Hematopoietic multipotent progenitor cell treated with erythropoietin and hydrocortisone succinate and interleukin-3 and kit ligand, for 8 days (in vitro differentiated cells): ENCODE results near the gene ZFP28.

Source experiments
- DNase-seq: peaks from one replicate; pipeline ENCODE4 v3.0.0-alpha.2; 2015

Gene ZFP28

DNA sequence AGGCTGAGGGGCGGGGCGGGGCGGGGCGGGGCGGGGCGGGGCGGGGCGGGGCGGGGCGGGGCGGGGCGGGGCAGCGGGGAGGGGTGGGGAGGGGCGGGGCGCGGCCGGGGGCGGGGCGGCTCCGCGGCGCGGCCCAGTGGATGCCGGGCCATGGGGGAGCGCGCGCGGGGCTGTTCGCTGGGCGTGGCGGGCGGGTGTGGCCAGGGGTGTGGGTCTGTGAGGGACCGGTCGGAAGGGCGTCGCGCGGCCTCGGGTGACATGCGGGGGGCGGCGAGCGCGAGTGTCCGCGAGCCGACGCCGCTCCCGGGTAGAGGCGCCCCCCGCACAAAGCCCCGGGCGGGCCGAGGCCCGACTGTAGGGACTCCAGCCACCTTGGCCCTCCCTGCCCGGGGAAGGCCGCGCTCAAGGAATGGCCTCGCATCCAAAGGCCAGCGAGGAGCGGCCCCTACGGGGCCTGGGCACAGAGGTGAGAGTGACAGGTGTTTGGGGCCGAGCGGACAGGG is at the start of gene ZFP28:
Gene ZFP28, plus strand, starts transcription at position 188 of the 503 bp plus-strand sequence. Its CDS starts 71 bp downstream, at position 259.
- no peak for DNase-seq

- no peak for DNase-seq
Observed at GRCh38 chr19:56491399-56491798, 47.3 kb upstream of the ZFP28 start.

- DNase-seq = no peak
Observed at GRCh38 chr19:56504581-56504980, 34.2 kb upstream of the ZFP28 start.

GRCh38 chr19:56507446-56508289 is 31.1 kb upstream of the ZFP28 start, which contains the start of gene ZNF471:
Gene ZNF471 (plus strand): TSS chr19:56507855. CDS start chr19:56511572, 3,717 bp downstream.
- peak; percentile 91 for DNase-seq

DNA sequence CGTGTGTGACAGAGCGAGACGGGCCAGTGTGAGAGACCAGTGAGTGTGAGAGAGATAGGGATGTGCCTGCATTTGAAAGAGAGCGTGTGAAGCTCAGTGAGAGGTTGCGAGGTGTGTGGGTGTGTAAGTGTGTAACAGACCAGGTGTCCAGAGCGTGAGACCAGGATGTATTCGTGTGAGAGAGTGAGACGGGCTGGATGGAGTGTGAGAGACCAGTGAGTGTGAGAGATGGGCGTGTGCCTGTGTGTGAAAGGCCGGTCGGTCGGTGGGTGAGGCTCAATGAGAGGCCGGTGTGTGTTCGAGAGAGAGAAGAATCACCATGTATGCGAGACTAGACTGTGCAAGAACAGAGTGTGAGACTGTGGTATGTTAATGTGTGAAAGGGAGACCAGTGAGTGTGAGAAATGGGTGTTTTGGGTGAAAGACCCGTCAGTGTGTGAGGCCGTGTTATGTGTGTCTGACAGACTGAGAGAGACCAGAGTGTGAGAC is 30.4 kb upstream of the ZFP28 start:
- DNase-seq = no peak

GRCh38 chr19:56525214-56525860 is 13.4 kb upstream of the ZFP28 start:
- no peak for DNase-seq

- no peak for DNase-seq
Observed at GRCh38 chr19:56537442-56537841, 1.3 kb upstream of the ZFP28 start.

DNA sequence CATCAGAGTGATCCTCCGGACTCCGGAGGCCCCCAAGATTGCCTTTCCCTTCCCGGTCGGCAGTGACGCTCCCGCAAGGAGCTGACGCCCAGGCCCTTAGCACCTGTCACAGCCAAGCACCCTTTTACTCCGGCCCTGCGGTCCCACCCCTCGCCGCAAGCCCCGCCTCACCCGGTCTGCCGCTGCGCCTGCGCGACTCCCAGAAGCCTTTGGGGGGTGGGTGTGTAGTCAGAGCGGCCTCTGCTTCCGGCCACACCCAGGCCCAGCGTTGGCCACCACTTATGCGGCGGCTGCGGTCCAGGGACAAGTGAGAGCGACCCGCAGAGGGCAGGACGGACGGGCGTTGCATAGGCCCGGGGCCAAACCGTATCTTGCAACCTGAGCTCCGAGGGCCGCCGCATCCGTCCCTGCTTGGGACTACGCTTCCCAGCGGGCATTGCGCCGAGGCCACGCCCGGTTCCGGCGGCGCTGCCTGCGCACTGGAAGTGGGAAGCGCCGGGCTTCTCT is 441 bp upstream of the ZFP28 start:
- DNase-seq = peak; percentile 69

DNA sequence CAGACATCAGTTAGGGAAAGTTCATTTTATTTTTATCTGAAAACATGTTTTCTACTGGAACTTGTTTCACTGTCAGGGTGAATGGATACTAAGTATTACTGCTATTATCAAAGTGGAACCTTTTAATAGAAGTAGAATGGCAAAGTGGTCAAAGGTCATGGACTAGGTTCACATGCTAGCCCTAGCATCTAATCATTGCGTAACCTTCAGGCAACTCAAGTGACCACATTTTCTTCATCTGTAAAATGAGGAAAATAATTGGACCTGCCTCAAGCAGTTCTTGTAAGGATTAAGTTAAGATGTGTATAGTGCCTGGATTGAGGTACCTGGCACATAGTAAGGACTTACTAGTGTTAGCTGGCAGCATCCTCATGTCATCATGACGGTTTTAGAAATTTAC is 5.0 kb downstream of the ZFP28 start:
- no peak for DNase-seq

GRCh38 chr19:56547535-56547934 is 8.8 kb downstream of the ZFP28 start:
- DNase-seq = no peak

DNA sequence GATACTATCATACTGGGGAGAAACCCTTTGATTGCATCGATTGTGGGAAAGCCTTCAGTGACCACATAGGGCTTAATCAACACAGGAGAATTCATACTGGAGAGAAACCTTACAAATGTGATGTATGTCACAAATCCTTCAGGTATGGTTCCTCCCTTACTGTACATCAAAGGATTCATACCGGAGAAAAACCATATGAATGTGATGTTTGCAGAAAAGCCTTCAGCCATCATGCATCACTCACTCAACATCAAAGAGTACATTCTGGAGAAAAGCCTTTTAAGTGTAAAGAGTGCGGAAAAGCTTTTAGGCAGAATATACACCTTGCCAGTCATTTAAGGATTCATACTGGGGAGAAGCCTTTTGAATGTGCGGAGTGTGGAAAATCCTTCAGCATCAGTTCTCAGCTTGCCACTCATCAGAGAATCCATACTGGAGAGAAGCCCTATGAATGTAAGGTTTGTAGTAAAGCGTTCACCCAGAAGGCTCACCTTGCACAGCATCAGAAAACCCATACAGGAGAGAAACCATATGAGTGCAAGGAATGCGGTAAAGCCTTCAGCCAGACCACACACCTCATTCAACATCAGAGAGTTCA is 15.6 kb downstream of the ZFP28 start:
- no peak for DNase-seq

DNA sequence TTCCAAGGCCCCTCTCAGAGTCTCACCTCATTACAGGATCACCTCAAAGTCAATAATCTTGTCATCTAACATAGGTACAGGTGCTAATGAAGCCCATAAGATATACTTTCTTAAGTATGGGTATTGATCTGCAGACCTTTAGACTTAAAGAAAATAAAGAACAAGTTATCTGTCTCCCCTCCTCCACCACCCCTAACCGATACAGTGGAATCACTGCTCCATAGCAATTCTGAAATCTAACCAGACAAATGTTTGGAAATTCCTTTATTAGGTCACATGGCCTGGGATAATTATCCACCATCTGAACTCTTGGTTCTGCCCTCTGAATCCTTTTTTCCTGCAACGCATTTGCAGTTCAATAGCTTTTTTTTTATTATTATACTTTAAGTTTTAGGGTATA is 24.0 kb downstream of the ZFP28 start:
- DNase-seq = no peak

- DNase-seq = peak; percentile 46
Observed at GRCh38 chr19:56566904-56567273, 28.1 kb downstream of the ZFP28 start.

DNA sequence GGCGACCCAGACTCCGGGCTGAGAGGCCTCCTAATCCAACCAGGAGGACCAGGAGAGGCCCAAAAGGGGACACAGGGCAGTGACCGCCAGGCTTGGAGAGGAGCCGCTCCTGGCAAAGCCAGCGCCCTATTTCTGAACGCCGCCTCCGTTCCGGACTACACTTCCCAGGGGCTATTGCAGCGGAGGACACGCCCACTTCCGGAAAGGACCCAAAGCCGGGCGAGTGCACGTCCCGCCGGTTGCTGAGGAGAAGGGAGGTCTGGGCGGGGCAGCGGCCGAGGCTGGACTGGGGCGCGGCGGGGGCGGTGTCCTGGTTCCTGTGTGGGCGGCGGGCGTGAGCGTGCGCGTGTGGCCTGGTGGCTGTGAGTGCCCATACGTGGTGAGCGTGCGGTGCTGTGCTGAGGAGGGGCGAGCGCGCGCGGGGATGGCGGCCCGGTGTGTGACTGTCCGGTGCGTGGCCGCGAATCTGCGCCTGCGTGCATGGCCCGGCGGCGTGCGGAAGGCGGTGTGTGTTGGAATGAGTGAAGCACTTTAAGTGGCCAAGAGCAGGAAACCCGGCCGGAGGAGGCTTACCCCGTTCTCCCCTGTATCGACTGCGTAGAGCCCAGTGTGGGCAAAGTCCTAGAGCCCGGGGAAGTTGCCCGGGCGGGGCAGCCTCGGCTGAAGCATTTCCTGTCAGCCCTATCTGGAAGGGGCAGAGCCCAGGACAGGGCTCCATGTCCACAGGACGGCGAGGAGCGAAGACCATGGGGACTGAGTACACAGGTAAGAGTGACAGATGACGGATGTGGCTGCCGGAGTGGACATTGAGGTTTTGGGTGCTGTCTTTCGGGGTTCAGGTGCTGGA is 28.7 kb downstream of the ZFP28 start, which contains the start of gene ZNF470:
Gene ZNF470, plus strand, starts transcription at position 195 of the 847 bp plus-strand sequence. CDS start 2,844 bp downstream, outside the sequence.
- peak; percentile 94 for DNase-seq

- no peak for DNase-seq
Observed at GRCh38 chr19:56572589-56572988, 33.8 kb downstream of the ZFP28 start.

- no peak for DNase-seq
Observed at GRCh38 chr19:56573914-56574313, 35.2 kb downstream of the ZFP28 start.

- DNase-seq = no peak
Observed at GRCh38 chr19:56577719-56578602, 39.2 kb downstream of the ZFP28 start.

- no peak for DNase-seq
Observed at GRCh38 chr19:56594446-56594782, 55.7 kb downstream of the ZFP28 start.

DNA sequence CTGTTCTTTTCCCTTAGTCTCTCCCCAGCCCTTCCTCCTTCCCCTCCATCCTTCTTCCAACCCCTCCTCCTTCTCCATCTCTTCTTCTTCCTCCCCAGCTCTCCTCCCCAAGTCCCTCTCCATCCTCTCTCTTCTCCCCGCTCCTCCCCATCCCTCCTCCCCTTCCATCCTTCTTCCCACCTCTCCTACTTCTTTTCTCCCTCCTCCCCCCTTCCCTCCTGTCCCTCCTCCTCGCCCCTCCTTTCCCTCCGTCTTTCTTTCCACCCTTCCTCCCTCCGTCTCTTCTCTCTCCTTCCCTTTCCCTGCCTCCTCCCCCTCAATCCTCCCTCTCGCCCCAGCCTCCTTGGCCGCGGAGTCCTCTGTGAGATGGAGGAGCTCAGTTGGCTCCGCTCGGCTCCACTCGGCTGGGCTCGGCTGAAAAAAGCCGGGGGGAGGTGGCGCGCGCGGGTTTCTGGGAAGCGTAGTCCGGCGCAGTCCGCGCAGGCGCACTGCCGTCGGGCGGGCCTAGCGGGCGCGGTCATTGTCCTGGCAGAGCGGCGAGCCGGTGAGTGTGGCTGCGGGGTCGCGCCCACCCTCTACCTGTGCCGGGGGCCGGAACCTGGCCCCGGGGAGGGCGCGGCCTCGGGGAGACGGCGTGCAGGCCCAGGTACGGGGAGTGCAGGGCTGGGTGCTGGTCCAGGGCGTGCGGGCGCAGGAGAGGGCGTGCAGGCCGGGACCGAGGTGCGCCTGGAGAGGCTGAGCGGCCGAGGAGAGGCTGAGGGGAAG is 56.2 kb downstream of the ZFP28 start, which contains the start of gene ZNF71:
Gene ZNF71, plus strand, starts transcription at position 520 of the 765 bp plus-strand sequence. CDS start 6,257 bp downstream, outside the sequence.
- DNase-seq = peak; percentile 80

DNA sequence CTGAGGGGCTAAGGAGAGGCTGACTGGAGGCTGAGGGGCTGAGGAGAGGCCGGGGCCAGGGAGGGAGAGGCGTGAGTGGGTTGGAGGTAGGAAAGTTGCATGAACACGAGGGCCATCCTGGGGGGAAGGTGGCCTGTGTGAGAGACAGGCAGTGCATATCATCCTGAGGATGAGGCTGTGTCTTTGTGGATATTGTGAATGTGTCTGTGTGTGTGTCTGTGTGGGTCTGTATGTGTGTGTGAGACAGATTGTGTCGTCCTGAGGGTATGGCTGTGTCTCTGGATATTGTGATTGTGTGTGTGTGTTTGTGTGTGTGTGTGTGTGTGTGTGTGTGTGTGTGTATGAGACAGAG is 56.8 kb downstream of the ZFP28 start:
- DNase-seq = no peak
